OCI-LY3 (cell line): Measurements from ENCODE around the gene CD19.

Source experiments
- EZH2phosphoT487 ChIP-seq: fragments of 200-600 bp; shearing (Covaris generic); IDR thresholded peaks from 2 replicates; pipeline ENCODE4 v1.6.1; 2018; ENCODE audit warnings: antibody characterized with exemption, mixed run types, low read depth
- TF ChIP-seq, protein P1 (sequence below): fragments of 200-600, 300-600 bp; sonication (generic); IDR thresholded peaks from 2 replicates; pipeline ENCODE4 v1.5.1; 2014; ENCODE audit warnings: antibody characterized with exemption, low read length, low read depth

DNA sequence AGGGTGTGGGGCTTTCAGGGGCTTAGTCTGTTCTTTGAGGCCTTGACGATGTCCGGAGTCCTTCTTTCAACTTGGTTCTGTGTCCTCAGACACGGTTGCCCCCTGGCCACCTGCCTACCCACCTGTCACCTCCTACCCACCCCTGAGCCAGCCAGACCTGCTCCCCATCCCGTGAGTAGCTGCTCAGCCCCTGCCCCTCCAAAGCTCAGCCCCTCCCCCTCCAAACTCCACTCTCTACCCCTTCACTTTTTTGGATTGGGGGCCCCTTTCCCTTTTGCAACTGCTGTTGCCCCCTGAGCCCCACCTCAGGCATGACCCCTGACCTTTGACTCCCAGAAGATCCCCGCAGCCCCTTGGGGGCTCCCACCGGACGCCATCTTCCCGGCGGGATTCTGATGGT is 54.3 kb downstream of the CD19 start:
- TF ChIP-seq, protein P1, sequence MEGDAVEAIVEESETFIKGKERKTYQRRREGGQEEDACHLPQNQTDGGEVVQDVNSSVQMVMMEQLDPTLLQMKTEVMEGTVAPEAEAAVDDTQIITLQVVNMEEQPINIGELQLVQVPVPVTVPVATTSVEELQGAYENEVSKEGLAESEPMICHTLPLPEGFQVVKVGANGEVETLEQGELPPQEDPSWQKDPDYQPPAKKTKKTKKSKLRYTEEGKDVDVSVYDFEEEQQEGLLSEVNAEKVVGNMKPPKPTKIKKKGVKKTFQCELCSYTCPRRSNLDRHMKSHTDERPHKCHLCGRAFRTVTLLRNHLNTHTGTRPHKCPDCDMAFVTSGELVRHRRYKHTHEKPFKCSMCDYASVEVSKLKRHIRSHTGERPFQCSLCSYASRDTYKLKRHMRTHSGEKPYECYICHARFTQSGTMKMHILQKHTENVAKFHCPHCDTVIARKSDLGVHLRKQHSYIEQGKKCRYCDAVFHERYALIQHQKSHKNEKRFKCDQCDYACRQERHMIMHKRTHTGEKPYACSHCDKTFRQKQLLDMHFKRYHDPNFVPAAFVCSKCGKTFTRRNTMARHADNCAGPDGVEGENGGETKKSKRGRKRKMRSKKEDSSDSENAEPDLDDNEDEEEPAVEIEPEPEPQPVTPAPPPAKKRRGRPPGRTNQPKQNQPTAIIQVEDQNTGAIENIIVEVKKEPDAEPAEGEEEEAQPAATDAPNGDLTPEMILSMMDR: no peak
- no peak for TF ChIP-seq EZH2phosphoT487
